Dermis lymphatic vessel endothelial cell (primary cell): ENCODE results near the gene PALLD. TPM values are rescaled to one million over a fixed set of nuclear protein-coding genes. Genes with fewer than 3 reads are reported as not detected.

Source experiments
- total RNA-seq: library from RNA; depleted of rRNA; stranded (reverse); fragments of >200 nt; gene quantifications from 2 replicates; pipeline ENCODE4 v1.2.1, GENCODE V29; 2014

The PALLD gene
- 13.1 and 20.8 TPM in 2 replicates for total RNA-seq

GRCh38 chr4:168496834-168497233 lies at the start of gene PALLD:
Gene PALLD, plus strand, starts transcription at chr4:168497052.

Other genes with a start within 250 kb of the PALLD start
- 18.9 and 24.8 TPM in 2 replicates for gene DDX60, start 178.3 kb upstream of the PALLD start, total RNA-seq
- gene DDX60L, start 16.6 kb upstream of the PALLD start, total RNA-seq: 15.1 and 22.8 TPM in 2 replicates